Measurements from ENCODE around the gene GIMAP8.

- no peak for TF ChIP-seq ZBTB49 (tag by site-specific recombination; IDR thresholded peaks at IDR 0.05; ENCODE audit: low read depth)
- no peak for TF ChIP-seq MEIS1 (CRISPR knock-in tag; IDR thresholded peaks at IDR 0.05; ENCODE audit: borderline replicate concordance)
- TF ChIP-seq CTCF (tag by site-specific recombination; IDR thresholded peaks at IDR 0.05) = no peak
- no peak for TF ChIP-seq ELK4 (IDR thresholded peaks at IDR 0.05; ENCODE audit: borderline replicate concordance, low read depth, low read length)
- no peak for TF ChIP-seq ZNF266 (tag by site-specific recombination; IDR thresholded peaks at IDR 0.05; ENCODE audit: low read depth)
- no peak for TF ChIP-seq ZNF777 (tag by site-specific recombination; IDR thresholded peaks at IDR 0.05; ENCODE audit: borderline replicate concordance)
- TF ChIP-seq ZNF398 (tag by site-specific recombination; IDR thresholded peaks at IDR 0.05) = no peak
- no peak for TF ChIP-seq ZFP3 (tag by site-specific recombination; IDR thresholded peaks at IDR 0.05; ENCODE audit: low read depth)
- no peak for TF ChIP-seq ZNF112 (tag by site-specific recombination; IDR thresholded peaks at IDR 0.05)
- TF ChIP-seq ZNF677 (tag by site-specific recombination; IDR thresholded peaks at IDR 0.05) = no peak
- TF ChIP-seq ZSCAN4 (tag by site-specific recombination; IDR thresholded peaks at IDR 0.05) = no peak
- TF ChIP-seq PBX3 (CRISPR knock-in tag; IDR thresholded peaks at IDR 0.05) = no peak
- TF ChIP-seq ZIC2 (tag by site-specific recombination; IDR thresholded peaks at IDR 0.05) = no peak
- TF ChIP-seq ZNF404 (tag by site-specific recombination; IDR thresholded peaks at IDR 0.05) = no peak
Measured at GRCh38 chr7:150403376-150404171, 46.9 kb upstream of the GIMAP8 start.

Measured in HEK293 (cell line).